RCC 7860 (cell line): ENCODE measurements around the gene OTOG.
"Not testable (repeated sequence)": the region's sequence is repeated elsewhere in the genome, so short reads cannot be mapped to it uniquely, and the experiment has no call there.

Experiments
- DNase-seq: peaks from one replicate; pipeline ENCODE4 v3.0.0-alpha.2; 2015; ENCODE audit warnings: low spot score
- FAIRE-seq: peaks from 2 replicates; lab custom pipeline; 2012; peaks lifted over from hg19 to GRCh38; lab: Jason Lieb, UNC

The OTOG gene

GRCh38 chr11:17613428-17613962, 66.4 kb downstream of the OTOG start:
- FAIRE-seq = no peak
- no peak for DNase-seq

GRCh38 chr11:17613983-17614382, 66.9 kb downstream of the OTOG start:
- DNase-seq = no peak
- FAIRE-seq = no peak

- not testable (repeated sequence) for DNase-seq, FAIRE-seq
These were observed 75.7 kb downstream of the OTOG start for GRCh38 chr11:17622711-17623110.

DNA sequence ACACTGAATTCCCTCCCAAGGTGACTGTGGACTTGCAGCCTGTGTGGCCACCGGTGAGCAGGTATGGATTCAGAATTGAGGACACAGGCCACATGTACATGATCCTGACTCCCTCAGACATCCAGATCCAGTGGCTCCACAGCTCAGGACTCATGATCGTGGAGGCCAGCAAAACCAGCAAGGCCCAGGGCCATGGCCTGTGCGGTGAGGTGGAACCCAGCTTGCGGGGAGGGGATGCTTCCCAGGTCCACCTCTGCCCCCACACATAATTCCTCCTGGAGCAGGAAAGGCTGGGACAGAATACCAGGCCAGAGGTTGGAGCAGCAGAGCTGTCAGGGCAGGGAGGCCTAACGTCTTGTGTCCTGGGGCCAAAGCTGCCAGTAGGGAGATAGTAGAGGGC, 82.1 kb downstream of the OTOG start:
- DNase-seq = no peak
- FAIRE-seq = no peak

DNA sequence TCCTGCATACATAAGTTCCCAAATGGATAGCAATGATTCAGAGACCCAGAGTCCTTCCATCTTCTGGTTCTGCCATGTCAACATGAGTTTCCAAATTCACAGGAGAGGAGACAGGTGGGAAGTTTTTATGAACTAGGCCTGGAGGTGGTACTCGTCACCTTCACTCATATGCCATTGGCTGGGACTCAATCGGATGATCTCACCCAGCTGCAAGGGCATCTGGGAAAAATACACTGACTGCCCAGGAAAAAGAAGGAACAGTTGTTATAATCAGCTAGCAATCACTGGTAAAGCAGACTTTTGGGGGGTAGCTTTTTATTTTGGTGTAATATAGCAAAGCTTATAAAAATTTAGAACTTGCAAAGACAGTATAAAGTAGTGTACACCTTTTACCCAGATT, 83.9 kb downstream of the OTOG start:
- FAIRE-seq (no peak), DNase-seq (no peak)

GRCh38 chr11:17631702-17632365, 84.8 kb downstream of the OTOG start:
- DNase-seq (no peak), FAIRE-seq (no peak)

GRCh38 chr11:17633279-17633986, 86.4 kb downstream of the OTOG start:
- no peak for FAIRE-seq
- no peak for DNase-seq

DNA sequence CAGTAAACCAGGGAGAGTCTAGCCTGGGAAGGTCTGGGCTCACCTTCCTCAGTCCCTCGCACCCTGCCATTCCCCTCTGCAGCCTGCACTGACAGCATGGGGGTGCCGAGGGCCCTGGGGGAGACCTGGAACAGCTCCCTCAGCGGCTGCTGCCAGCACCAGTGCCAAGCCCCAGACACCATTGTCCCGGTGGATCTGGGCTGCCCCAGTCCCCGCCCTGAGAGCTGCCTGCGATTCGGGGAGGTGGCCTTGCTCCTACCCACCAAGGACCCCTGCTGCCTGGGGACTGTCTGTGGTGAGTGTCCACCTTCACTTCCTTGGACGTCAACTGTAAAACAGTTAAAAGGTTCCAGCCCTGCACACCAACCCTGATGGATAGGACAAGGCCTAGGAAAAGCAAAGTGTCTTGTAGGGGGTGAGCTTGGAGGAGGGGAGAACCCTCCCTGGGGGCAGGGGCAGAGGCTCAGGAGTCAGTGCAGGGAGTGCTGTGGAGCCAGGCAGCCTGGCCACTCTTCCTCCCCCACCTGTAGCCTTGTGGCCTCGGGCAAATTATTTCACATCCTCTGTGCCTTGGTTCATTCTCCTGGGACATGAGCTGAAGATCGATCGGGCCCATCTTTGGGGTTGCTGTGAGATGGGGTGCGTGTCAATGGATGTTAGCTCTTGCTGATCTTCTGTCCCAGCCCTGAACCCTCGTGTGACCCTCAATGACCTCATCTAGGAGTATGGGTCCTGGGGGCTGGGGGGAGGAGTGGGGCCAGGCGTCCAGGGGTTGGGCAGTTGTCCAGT, 87.1 kb downstream of the OTOG start:
- FAIRE-seq (no peak), DNase-seq (no peak)

GRCh38 chr11:17634776-17635550, 87.9 kb downstream of the OTOG start:
- no peak for DNase-seq
- FAIRE-seq = no peak

GRCh38 chr11:17635551-17635938, 88.5 kb downstream of the OTOG start:
- FAIRE-seq (no peak), DNase-seq (no peak)

DNA sequence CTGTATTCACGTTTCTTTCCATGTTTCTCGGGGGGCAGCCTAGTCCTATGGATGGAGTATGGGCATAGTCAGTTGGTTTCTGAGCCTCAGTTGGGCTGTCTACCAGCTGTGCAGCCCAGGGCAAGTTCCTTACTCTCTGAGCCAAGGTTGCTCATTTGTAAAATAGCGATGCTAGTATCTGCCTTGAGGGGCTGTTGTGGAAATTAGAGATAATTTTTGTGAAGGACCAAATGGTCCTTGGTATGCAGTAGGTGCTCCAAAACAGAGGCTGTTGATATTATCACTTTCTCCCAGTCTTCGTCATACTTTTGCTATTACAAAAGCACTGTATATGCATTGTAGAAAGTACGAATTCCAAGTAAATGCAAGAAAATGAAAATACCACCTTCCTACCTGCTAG, 89.7 kb downstream of the OTOG start:
- FAIRE-seq = no peak
- no peak for DNase-seq

DNA sequence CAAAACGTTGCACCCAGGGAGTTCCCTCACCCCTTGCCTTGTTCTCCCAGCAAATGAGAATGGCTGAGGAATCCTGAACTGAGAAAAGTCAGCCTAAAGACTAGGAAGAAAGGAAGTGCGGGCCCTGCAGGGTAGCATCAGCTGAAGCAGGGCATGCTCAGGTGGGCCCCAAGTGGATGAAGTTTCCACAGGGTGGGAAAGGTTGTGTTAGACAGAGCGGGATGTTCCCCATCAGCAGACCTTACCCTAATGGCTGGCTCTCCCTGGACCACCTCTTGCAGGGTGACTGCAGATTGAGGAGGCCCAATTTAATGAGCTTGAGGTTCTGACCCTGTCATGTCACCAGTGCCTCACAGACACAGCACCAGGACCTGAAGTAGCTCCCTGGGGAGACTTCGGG, 90.8 kb downstream of the OTOG start:
- no peak for FAIRE-seq
- no peak for DNase-seq

- FAIRE-seq (no peak), DNase-seq (no peak)
These were observed 91.3 kb downstream of the OTOG start for GRCh38 chr11:17638311-17638710.

GRCh38 chr11:17639091-17639490, 92.0 kb downstream of the OTOG start:
- FAIRE-seq (no peak), DNase-seq (no peak)

GRCh38 chr11:17639781-17640180, 92.7 kb downstream of the OTOG start:
- DNase-seq (no peak), FAIRE-seq (no peak)

- no peak for FAIRE-seq
- no peak for DNase-seq
These were observed 93.6 kb downstream of the OTOG start for GRCh38 chr11:17640493-17641164.

DNA sequence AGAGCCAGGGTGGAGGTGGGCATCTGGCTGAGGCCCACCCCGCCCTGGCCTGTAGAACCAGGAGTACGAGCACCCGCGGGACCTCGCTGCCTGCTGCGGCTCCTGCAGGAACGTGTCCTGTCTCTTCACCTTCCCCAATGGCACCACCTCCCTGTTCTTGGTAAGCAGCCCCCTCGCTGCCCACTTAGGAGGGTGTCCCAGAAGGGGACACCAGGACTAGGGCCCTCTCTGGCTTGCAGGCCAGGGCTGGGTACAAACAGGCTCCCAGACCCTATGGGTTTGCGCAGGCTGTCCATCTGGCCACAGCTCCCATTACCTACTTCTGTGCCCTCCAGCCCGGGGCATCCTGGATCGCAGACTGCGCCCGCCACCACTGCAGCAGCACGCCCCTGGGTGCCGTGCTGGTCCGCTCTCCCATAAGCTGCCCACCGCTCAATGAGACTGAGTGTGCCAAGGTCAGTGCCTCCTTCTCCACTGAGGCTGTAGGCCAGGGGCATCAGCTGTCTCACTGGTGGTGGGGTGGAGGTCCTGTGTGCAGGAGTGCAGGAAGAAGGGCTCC, 94.8 kb downstream of the OTOG start:
- DNase-seq (no peak), FAIRE-seq (no peak)

- FAIRE-seq (no peak), DNase-seq (no peak)
These were observed 95.3 kb downstream of the OTOG start for GRCh38 chr11:17642370-17642769.

GRCh38 chr11:17642980-17643379, 95.9 kb downstream of the OTOG start:
- no peak for FAIRE-seq
- no peak for DNase-seq
